Suppressor macrophage treated with lipopolysaccharide for 1 hour (primary cell): ENCODE data around the gene ZNF385C.
A peak's percentile ranks its signal among the peaks of the same experiment; 100 is the strongest.

Source experiments
- DNase-seq, 3 donors: peaks; one replicate each; pipeline ENCODE4 v3.0.0-alpha.2; 2020 to 2022

The ZNF385C gene

DNA sequence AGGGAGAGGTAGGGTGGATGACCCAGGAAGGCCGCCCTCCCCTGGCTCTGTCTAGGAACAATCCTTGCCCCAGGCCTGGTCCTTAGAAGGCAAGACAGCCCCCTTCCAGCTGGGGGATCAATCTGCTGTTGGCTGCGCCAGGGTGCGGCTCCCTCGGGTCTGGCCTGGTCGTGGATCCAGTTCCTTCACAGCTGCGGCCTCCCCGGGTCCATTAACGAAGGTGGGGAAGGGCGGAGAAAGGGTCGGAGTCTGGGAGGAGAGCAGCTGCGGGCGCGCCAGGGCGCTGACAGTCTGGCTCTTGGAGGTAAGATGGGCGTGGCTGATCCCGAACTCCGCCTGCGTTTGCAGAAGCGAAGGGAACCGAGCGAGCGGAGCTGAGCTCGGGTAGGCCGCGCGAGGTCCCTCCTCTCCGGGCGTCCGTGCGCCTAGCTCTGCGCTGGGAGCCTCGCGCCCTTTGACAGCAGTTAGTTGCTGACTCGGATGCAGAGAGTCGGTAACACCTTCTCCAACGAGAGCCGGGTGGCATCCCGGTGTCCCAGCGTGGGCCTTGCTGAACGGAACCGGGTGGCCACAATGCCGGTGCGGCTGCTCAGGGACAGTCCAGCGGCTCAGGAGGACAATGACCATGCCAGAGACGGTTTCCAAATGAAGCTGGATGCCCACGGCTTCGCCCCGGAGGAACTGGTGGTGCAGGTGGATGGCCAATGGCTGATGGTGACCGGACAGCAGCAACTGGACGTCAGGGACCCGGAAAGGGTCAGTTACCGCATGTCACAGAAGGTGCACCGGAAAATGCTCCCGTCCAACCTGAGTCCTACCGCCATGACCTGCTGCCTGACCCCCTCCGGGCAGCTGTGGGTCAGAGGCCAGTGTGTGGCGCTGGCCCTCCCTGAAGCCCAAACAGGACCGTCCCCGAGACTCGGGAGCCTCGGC is 24.4 kb upstream of the ZNF385C start, which contains the start of gene HSPB9:
Gene HSPB9, plus strand, starts transcription at position 434 of the 933 bp plus-strand sequence. Its CDS starts 47 bp downstream, at position 481.
- no peak for DNase-seq

DNA sequence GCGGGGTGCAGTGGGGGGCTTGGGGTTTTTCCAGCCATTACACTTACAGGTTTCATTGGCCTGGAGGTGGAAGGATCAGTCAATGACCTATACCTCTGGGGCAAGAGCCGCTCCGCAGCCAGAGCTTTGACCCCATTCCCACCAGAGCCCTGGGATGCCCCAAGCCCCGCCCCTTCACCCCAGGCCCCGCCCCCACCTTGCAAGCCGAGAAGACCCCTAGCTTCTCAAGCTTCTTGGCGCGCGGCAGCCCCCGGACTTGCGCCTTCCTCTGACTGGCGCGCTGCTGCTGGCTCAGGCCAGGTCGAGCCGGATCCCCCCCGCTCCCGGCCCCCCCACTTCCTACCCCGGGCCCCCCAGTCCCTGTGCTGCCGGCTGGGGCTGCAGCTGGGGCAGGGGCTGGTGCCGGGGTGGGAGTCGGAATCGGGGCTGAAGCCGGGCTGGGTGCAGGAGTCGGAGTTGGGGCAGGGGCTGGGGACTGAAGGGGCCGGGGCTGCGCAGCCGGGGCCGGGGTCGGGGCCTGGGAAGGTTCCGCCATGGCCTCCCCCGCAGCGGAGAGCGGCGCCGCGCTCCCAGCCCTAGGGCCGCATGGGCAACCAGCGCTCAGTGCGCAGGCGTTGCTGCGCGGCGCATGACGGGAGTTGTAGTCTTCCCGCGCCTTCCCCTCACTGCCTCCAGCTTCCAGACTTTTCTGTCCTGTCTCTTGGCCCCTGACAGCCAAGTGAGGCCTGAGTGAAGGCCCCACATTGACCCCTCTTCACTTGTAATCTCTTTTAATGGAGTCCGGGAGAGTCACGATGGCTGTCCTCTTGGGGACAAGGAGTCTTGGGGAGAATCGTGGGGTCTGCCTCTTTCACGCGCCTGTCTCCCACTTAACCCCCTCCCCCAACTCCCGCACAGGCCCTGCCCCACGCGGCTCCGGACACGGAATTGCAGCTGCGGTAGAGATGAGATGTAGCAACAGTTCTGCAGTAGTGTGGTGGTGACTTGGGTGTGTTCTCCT is 22.8 kb upstream of the ZNF385C start, which contains the start of gene KAT2A:
Gene KAT2A, minus strand, starts transcription at position 598 of the 1,000 bp plus-strand sequence. Its CDS starts 63 bp downstream, at position 535.
- DNase-seq, result peak; percentile 85 to 93 (median 90)

DNA sequence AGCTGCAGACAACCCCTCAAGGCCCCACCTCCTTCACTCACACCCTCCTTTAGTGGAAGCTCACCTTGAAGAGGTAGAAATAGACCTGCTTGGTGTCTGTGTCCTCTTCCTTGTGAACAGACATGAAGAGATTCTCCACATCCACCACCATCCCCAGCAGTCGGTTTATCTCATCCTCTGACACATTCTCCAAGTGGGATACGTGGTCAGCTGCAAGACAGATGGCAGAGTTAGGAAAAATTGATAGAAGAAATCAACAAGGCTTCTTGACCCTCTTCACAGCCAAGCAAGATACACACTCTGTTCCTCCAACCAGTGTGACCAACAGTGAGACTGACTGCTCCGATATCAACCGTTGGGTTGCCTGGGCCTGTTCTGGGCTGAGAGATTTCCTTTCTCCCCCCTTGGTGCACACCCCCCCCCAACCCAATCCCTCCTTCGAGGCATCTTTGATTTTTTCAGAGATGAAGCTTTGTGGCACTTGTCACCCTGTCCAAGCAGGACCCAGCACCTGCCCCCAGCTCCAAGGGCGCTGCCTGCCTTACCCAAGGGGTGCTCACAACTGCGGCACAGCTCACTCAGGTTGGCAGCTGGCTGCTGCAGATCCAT is 22.0 kb upstream of the ZNF385C start:
- DNase-seq, result no peak

DNA sequence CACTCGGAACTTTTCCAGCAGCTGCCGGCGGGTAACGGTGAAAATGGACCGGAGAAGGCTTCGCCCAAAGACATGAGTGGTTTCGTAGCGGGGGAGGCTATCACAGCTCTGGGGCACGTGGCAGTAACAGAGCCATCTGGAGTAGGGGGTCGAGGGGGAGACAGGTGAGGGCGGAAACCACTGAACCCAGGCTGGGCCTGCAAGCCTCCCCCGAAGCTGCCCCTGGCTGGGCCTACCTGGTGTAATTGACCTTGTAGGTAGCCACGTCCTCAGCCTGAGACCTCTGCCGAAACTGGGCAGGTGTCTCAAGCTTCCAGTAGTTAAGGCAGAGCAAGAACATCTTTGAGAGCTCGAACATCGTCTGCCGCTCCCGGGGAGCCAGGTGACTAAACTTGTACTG is 21.0 kb upstream of the ZNF385C start:
- DNase-seq, result no peak

DNA sequence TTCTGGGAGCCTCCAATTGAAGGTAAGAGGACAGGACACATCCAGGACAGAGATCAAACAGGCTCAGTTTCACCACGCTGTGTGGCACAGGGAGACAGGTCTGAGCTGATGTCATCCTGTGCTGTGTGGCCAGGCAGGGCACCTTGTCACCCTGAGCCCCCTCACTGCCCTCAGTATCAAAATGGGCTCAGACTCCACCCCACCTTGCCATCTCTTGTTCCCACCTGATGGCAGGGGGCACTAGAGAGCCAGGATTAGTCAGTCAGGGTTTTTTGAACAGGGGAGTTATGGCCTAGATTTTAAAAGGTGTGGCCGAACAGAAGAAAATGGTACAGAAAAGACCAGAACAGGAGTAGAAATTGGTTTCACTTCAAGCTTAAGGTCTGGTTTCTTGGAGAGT is 20.3 kb upstream of the ZNF385C start:
- peak; percentile 46 to 63 (median 49) for DNase-seq

DNA sequence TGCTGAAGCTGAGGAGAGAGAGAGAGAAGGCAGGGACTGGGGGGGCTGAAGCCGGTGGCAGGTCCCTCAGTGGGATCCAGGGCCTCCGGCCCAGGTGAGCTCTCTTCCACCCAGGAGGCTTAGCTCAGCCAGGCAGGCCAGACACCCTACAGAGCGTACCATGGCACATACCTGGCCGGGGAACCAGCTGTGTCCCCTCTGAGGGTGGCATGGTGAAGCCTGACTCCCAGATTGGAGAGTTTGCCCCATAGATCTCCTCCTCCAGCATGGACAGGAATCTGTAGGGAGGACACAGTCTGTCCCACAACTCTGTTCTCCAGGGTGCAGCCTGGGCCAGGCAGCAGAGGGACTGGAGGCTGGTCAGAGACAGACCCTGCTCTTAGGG is 19.8 kb upstream of the ZNF385C start:
- DNase-seq, result no peak

DNA sequence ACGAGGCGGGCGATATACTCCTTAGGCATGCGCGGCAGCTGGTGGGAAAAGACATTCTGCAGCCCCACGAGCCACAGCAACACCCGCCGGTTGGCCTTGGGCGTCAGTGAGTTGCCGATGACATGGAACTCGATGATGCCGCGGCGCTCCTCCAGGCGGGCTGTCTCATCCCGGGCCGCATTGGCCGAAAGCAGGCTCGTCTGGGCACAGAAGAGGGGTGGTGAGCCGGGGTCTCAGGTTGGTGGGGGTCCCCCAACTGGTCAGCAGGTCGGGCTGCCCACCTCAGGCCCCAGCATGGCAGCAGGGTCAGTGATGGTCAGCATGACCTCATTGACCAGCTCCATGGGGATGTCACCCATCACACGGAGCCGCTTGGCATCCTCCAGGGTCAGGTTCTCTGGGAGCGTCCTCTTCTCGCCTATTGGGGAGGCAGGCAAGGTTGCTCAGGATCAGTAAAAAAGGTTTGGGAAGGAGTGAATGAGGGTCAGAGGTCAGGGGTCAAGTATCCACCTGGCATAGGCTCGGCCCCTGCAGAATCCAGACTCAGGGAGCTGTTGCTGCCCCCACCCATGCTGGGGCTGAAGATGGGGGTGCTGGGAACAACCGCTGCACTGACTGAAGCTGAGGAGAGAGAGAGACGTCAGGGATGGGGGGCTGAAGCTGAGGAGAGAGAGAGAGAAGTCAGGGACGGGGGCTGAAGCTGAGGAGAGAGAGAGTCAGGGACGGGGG is 19.3 kb upstream of the ZNF385C start:
- no peak for DNase-seq

DNA sequence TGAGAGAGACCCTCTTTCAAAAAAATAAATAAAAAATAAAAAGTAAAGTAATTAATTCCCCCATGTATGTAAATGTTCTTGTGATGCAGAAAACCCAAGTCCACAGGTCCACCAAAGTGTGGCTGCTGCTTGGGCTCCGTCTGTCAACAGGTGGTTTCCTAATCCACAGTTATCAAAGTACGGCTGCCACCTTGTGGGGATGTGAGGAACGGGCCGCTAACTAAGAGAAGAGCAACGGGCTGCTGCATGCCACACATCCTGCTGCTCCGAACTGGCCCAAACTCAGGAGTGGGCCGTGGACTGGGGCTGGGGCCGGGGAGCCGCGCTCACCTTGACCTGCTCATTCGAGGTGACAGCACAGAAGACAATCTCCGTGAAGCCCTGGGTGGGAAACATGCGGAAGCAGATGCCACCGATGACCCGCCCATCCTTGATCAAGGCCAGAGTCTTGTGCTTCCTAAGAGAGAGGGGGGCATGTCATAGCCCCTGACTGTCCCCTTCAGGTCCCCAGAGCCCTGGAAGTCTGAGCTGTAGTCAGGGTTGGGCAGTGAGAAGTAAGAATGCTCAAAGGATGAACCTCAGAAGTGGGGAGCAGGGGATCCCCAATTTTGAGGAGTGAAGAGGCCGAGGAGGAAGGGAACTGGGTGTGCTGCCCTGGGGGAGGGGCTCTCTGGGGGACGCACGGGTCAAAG is 18.6 kb upstream of the ZNF385C start:
- peak; percentile 89 to 92 (median 90) for DNase-seq

DNA sequence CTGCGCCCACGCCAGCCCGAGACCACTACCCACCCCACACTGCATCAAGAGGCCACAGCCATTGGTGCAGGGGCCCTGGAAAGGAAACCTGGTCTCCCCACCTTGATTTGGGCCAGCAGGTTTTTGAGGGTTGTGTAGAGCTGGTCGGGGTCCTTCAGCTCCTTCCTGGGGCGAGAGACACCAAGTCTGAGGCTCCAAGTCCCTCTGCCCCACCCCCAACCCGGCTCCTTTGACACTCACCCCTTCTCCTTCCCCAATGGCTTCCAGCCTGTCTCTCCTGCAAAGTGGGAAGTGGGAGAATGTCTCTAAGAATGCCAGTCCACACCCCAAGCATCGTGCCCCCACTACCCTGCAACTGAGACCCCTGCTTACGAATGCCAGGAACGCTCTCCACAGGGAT is 15.8 kb upstream of the ZNF385C start:
- no peak for DNase-seq

DNA sequence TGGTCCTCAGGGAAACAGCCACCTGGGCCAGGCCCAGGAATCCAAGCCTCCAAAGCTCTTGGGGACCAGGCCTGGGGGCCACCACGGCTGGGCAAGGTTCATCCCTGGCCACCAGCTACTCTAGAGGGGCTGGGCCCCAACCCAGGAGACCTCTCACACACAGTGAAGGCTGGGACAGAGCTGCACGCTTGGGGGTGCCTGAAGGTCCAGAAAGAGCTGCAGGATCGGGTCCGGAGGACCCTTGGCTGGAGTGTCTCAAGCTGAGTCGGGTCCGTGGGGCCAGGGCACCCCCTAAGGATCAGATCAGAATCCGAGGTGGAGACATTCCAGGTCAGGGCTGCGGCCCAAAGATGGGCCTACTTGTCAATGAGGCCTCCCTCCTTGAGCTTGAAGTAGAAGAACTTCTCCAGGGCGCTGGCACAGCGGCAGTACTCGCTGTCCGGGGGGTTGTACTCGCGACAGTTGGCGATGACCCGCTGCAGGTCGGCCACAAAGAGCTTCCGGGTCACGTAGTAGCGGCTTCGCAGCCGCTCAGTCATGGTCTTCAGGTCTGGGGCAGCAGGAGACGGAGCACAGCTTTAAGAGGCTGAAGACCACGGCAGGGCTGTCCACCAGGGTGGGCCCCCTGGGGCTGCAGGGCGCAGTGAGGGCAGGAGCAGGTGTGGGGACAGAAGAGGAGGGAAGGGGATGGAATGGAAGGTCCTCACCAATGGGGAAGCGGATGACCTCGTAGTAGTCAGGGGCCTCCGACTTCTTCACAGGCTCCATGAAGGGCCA is 15.2 kb upstream of the ZNF385C start:
- no peak for DNase-seq

DNA sequence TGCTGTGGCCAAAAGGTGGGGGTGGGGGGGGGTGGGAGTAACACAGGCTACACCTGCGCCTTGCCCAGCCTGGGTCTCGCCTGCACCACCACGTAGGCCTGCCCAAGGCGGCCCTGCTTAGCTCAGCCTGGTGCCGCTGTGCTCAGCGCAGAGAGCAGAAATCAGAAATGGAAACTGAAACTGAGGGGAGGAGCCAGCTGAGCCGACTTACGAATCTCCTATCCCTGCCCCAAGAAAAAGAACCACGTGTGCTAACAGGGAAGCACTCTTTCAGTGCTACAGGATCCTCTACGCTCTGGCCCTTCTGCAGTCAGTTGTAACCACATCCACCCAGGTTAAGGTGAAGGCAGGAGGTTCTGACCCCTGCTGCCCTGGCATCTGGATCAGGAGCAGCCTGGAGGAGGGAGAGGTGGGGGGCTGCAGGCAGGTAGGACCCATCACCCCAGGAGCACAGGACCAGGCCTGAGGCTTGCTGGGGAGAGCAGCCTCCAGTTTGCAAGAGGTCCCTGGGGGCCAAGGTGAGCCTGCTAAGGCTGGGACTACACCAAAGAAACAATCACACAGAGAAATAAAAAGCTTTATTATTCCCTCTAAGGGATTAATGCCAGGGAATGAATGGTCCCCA is 14.4 kb upstream of the ZNF385C start, which contains the start of gene DHX58:
Gene DHX58, minus strand, starts transcription at position 163 of the 625 bp plus-strand sequence. CDS start 822 bp downstream, outside the sequence.
- DNase-seq, result peak; percentile 93 to 97 (median 96)

DNA sequence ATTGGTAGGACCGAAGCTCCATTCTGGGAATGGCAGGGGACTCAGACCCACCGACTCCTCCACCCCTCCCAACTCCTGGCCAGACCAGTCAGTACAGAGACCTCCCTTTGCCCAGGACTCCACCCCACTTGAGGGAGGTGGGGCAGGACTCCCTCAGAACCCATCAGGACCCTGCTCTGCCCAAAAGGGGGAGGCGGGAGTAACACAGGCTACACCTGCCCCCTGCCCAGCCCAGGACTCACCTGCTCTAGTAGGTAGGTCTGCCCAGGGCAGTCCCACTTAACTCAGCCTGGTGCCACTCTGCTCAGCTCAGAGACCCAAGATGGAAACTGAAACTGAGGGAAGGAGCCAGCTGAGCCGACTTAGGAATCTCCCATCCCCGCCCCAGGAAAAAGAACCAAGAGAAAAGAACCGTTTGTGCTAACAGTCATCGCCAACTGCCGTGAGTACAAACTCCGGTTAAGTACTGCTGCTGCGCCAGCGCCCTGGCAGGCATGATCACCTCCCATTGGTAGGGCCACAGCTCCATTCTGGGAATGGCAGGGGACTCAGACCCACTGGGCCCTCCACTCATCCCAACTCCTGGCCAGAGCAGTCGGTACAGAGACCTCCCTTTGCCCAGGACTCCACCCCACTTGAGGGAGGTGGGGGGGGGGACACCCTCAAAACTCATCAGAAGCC is 13.7 kb upstream of the ZNF385C start:
- peak; percentile 93 to 97 (median 96) for DNase-seq

DNA sequence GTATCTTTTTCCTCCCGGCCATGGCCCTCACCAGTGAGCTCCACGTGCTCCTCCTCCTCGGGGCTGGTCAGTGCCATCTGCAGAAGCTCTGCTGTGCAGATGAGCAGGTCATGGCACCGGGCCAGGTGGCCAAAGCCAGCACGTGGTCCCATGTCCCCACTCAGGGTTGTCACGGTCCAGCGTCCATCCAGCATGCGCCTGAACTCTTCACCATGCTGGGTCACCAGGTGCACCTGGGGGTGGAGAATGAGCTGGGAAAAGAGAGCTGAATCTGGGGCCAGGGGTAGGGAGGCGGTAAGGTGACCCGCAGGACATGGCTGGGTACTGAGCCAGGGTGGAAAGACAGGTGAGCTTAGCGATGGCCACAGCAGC is 13.0 kb upstream of the ZNF385C start:
- no peak for DNase-seq

DNA sequence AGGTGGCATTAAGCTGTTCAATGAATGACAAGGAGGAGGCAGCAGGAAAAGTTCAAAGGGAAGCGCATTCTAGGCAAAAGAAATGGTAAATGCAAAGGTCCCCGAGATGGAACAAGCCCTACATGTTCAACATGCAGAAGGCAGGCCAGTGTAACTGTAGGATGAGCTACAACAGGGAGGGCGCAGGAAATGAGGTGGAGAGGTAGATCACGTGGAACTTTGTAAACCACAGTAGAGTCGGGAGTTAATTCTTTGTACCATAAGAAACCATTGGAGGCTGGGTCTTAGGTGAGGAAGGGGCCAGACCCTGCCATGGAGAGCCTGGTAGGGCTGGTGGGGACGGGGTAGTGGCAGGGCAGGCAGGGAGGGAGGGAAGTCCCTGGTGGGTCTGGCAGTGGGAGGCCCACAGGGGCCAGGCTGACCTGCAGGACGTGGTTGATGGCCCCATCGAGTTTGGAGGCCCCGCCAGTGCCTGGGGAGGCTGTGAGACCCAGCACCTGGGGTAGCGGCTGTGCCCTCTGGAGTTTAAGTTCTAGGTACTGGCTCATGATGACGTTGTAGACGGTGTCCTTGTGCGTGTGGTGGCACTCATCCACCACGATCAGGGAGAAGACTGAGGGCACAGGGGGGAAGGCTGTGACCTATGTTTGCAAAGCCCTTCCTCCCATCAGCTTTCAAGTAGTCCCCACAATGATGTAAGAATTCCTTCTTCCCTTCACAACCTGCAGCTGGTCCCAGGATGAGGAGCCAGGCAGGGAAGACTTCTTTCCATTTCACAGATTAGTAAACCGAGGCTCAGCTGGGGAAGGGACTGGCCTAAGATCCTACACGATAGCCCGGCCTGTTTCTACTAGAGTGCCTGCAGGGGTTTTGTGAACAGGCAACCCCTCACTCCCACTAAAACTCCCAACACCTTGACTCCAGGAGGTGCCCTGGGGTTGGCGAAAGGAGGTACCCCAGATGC is 12.3 kb upstream of the ZNF385C start:
- no peak for DNase-seq

DNA sequence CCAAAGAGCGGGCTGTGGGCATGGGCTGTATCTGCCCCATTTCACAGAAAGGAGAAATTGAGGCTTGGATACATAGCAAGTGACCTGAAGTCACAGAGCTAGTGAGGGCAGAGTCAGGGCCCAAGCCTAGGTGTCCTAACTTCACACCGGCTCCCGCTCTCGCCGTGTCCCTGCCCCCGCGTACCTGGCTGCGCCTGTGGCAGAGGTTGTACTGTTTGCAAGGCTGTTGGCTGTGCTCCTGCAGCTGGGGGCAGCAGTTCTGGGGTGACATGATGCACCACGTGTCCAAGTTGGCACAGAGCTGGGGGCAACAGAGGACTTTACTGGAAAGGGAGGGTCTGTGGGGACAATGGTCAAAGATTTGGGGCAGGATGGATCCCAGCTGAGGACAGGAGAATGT is 10.8 kb upstream of the ZNF385C start:
- no peak for DNase-seq

DNA sequence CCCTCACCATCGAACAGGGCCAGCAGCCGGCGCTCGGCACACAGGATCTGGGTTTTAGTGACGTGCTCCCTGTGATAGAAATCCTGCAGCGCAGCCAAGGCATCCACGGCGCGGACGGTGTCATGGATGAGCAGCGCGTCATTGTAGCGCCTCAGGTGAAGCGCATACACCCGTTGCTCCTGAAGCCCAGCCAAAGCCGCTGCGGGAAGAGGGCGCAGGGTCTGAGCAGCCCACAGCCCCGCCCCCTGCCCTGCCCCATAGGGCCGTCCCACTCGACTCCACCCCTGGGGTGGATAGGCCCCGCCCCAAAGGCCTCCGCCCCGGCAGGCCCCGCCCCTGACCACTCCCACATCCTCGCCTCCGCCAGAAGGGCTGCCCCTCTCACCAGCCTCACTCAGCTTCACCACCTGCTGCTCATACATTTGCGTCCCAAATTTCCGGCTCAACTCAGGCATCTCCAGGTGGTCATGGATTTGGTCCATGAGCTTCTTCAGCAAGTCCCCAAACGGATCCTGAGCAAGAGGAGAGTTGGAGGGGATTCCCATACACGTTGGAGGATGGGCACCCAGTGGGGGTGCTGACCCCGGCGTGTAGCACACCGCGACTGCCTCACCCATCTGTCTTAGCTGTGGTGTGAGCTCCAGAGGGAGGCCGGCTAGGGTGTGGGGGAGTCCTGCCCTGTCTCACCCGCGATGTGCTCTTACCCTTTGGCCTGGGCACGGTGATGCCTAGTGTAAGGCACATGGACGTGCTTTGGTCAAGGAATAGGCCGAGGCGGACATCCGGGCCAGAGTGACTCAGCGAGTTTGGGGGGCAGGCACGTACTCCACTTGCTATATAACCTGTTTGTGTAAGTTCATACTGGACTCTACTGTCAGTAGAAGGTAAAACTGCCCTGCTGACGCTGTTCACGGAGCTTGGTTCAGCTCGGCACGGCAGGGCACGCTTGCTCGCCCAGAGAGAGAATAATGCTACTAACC is 9.6 kb upstream of the ZNF385C start:
- DNase-seq, result peak; percentile 89 to 97 (median 92)

DNA sequence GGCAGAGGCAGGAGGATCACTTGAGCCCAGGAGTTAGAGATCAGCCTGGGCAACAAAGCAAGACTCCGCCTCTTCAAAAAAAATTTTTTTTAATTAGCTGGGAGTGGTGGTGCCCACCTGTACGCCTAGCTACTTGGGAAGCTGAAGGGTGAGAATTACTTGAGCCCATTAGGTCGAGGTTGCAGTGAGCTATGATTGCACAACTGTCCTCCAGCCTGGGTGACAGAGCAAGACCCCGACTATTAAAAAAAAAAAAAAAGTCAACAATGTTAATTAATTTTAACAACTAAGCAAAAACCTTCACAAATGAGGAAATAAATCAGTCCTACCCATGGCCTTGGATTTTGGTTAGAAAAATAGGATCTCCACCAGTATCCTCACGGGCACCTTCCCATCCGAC is 8.9 kb upstream of the ZNF385C start:
- no peak for DNase-seq
